Stimulated activated naive B cell treated with anti-CD40 and anti-IgM and Interleukin-4, amounts not matched to agents 10 μg/mL and 1 μg/mL and 100 μg/mL, for 72 hours (primary cell): ENCODE data around the gene NCS1.

Source experiments
- ATAC-seq, 2 donors: fragments of 150-1000 bp; cut with Tn5 transposase; replicated peaks; 2 replicates each; pipeline ENCODE4 v1.10.0; 2021; ENCODE audit warnings: moderate library complexity in 1 of 2
- DNase-seq: peaks from one replicate; pipeline ENCODE4 v3.0.0; 2021
- H3K27ac Mint-ChIP-seq: one replicate; pipeline ENCODE4 v1.8.0; 2022; ENCODE audit warnings: mild to moderate bottlenecking, mixed read lengths
- H3K27me3 Mint-ChIP-seq, 2 donors: one replicate each; pipeline ENCODE4 v1.8.0; 2022; ENCODE audit warnings: mixed read lengths in 2 of 2
- H3K36me3 Mint-ChIP-seq, 2 donors: one replicate each; pipeline ENCODE4 v1.8.0; 2022; ENCODE audit warnings: mixed read lengths in 2 of 2, mild to moderate bottlenecking in 1 of 2
- H3K4me1 Mint-ChIP-seq, 2 donors: one replicate each; pipeline ENCODE4 v1.8.0; 2022; ENCODE audit warnings: mixed read lengths in 2 of 2, mild to moderate bottlenecking in 1 of 2
- H3K4me3 Mint-ChIP-seq, 2 donors: one replicate each; pipeline ENCODE4 v1.8.0; 2022; ENCODE audit warnings: mild to moderate bottlenecking in 2 of 2, mixed read lengths in 2 of 2, moderate library complexity in 1 of 2
- H3K9me3 Mint-ChIP-seq, 2 donors: one replicate each; pipeline ENCODE4 v1.8.0; 2022; ENCODE audit warnings: mixed read lengths in 2 of 2, mild to moderate bottlenecking in 1 of 2

Gene NCS1

GRCh38 chr9:130189840-130190239 is 17.6 kb downstream of the NCS1 start:
- no peaks in the 10 kb centered on the region for H3K36me3 Mint-ChIP-seq
- peaks cover 28 to 36% of the 10 kb centered on the region in 2 donors for H3K27me3 Mint-ChIP-seq
- no peak overlapping the region for H3K27ac Mint-ChIP-seq
- no peak for DNase-seq
- H3K4me1 Mint-ChIP-seq, result peaks cover 6% of the 10 kb centered on the region in 2 donors
- no peak overlapping the region for H3K4me3 Mint-ChIP-seq
- no peak for ATAC-seq
- no peaks in the 10 kb centered on the region for H3K9me3 Mint-ChIP-seq

GRCh38 chr9:130191068-130191748 is 19.0 kb downstream of the NCS1 start:
- ATAC-seq, result no peak
- H3K36me3 Mint-ChIP-seq, result no peaks in the 10 kb centered on the region

DNA sequence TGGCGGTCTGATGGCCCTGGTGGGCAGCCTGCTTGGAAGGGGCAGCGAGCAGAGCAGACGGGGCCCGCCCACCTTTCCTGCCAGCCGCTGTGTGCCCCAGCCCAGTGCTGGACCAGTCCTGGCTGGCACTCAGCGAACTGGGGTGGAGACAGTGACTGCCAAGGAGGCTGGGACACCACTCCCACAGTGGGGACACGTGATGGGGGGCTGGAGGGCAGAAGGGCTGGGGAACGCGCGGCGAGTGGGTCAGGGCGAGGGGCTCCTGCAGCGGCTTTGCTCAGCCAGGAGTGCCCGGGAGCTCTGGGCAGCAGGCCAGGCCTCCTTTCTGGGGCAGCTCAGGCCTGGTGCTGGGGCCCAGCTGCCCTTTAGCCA is 19.5 kb downstream of the NCS1 start:
- no peaks in the 10 kb centered on the region for H3K9me3 Mint-ChIP-seq
- no peak for ATAC-seq
- H3K27ac Mint-ChIP-seq, result no peak overlapping the region
- DNase-seq, result no peak
- H3K4me3 Mint-ChIP-seq, result no peak overlapping the region
- H3K36me3 Mint-ChIP-seq, result no peaks in the 10 kb centered on the region
- peaks cover 25 to 28% of the 10 kb centered on the region in 2 donors for H3K27me3 Mint-ChIP-seq
- H3K4me1 Mint-ChIP-seq, result peaks cover 6% of the 10 kb centered on the region in 2 donors

More at GRCh38 chr9:130191068-130191748, 19.0 kb downstream of the NCS1 start:
- Mint-ChIP-seq H3K27ac (no peak overlapping the region), H3K9me3 (no peaks in the 10 kb centered on the region), H3K4me1 (peaks cover 6% of the 10 kb centered on the region in 2 donors), H3K4me3 (no peak overlapping the region), H3K27me3 (peaks cover 28 to 30% of the 10 kb centered on the region in 2 donors)
- no peak for DNase-seq

DNA sequence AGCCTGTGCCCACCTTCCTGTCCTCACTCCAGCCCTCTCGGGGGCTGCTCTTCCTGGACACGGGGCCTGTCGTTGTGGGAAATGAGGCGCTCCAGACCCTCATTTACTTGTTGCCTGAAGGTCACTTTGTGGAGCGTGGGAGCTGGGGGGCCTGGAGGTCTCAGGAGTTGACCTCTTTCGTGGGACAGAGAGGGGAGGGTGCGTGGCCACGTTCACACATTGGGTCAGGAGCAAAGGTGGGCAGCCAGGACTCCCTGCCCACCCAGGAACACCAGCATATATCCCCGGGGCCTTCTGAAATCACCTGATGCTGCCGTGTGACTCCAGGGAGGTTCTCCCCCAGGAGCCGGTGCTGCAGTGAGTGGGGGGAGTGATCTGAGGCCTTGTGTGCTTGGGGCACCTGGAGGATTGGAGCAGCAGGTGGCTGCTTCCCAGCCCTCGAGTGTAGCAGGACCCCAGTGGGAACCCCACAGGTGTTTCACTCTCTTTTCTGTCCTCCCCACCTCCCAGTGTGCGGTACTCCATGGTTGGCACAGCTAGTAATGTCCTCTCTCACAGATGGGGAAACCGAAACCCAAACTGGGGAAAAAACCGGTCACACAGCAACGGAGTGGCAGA is 20.3 kb downstream of the NCS1 start:
- Mint-ChIP-seq H3K9me3 (no peaks in the 10 kb centered on the region), H3K27ac (peak overlapping the region; percentile 68), H3K27me3 (peaks cover 24 to 28% of the 10 kb centered on the region in 2 donors), H3K4me1 (peaks cover 6% of the 10 kb centered on the region in 2 donors), H3K36me3 (no peaks in the 10 kb centered on the region), H3K4me3 (no peak overlapping the region)
- no peak for DNase-seq
- peak in 1 of 2 donors; percentile 27 for ATAC-seq

GRCh38 chr9:130193103-130193502 is 20.9 kb downstream of the NCS1 start:
- Mint-ChIP-seq H3K4me1 (peaks cover 6% of the 10 kb centered on the region in 2 donors), H3K9me3 (no peaks in the 10 kb centered on the region), H3K4me3 (no peak overlapping the region), H3K27me3 (peaks cover 19 to 28% of the 10 kb centered on the region in 2 donors), H3K27ac (peak overlapping the region; percentile 68), H3K36me3 (no peaks in the 10 kb centered on the region)
- no peak for ATAC-seq
- no peak for DNase-seq

DNA sequence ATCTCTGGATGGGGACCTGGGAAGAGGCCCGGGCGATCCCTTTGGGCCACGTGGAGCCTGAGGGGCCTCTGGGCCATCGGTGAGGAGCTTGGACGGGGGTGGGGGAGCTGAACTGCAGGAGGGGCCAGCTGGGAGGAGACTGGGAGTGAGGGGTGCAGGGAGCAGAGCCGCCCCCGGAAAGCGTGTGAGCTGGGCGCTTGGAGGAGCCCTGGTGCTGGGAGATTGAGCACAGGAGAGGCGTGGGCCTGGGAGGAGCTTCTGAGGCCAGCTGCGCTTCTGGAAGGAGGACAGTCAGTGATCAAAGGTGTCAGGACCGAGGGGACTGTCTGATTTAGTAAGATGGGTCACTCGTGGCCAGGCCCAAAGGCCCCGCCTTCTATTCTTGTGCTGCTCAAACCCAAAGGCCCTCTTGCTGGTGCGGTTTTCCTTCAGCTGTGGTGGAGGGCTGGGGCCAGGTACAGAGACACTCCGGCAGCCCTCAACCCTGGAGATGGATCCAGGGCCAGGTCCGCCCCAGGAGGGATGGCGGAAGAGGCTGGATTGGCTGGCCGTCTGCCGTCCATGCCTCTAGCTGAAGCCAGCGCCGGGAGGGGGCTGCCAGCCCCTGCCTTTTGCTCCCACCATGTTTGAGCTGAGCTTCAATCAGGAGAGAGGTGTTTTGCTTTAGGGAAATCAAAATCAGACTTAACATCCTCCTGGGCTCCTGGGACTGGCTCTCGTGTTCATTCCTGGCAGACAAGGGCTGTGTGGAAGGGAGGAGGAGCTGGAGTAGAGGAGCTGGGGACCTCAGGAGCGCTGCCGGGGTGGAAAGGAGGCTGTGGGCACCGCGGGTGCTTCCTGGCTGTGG is 21.6 kb downstream of the NCS1 start:
- no peak overlapping the region for H3K27ac Mint-ChIP-seq
- no peaks in the 10 kb centered on the region for H3K36me3 Mint-ChIP-seq
- peaks cover 19 to 28% of the 10 kb centered on the region in 2 donors for H3K27me3 Mint-ChIP-seq
- peaks cover 6% of the 10 kb centered on the region in 2 donors for H3K4me1 Mint-ChIP-seq
- ATAC-seq (no peak), DNase-seq (no peak)
- H3K9me3 Mint-ChIP-seq, result no peaks in the 10 kb centered on the region
- no peak overlapping the region for H3K4me3 Mint-ChIP-seq

DNA sequence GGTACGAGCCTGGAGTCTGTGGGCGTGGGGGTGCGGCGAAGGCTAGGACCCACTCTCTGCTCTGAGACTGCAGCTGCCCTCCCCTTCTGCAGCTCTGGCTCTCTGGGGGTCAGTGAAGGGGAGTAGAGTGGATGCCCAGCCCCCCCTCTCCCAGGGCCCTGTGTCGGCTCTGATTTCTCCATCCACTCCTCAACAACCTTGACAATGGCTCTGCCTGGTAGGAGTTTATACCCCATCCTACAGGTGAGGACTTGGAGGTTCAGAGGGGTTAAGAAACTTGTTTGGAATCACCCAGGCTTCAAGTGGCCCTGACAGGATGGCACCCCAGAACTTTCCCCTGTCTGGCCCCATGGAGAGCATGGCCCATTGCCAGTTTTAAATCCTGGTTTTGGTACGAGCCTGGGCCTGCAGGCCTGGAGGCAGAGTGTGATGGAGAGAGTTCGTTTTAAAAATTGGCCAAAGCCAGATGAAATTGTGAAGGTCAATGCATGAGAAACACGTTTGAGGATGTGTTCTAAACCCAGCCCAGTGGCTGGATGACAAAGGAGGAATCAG is 22.3 kb downstream of the NCS1 start:
- no peaks in the 10 kb centered on the region for H3K9me3 Mint-ChIP-seq
- H3K36me3 Mint-ChIP-seq, result no peaks in the 10 kb centered on the region
- H3K4me1 Mint-ChIP-seq, result peaks cover 6% of the 10 kb centered on the region in 2 donors
- peaks cover 19 to 28% of the 10 kb centered on the region in 2 donors for H3K27me3 Mint-ChIP-seq
- no peak overlapping the region for H3K4me3 Mint-ChIP-seq
- DNase-seq (no peak), ATAC-seq (no peak)
- no peak overlapping the region for H3K27ac Mint-ChIP-seq

DNA sequence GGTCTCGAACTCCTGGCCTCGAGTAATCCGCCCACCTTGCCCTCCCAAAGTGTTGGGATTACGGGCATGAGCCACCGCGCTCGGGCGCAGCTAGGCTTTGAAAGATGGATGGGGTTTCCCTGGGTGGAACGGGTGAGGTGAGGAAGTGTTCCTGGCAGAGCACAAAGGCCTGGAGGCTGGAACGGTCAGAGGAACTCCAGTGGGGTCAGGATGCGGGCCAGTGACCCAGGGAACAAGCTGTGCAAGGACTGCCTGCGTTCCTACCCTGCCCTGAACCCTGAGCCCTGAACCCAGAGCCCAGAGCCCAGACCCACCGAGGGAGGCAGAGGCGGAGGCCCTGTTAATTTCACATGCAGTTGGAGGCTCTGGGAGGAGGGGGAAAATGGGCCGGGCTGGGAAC is 23.4 kb downstream of the NCS1 start:
- ATAC-seq (no peak), DNase-seq (no peak)
- H3K36me3 Mint-ChIP-seq, result no peaks in the 10 kb centered on the region
- H3K27ac Mint-ChIP-seq, result no peak overlapping the region
- no peaks in the 10 kb centered on the region for H3K9me3 Mint-ChIP-seq
- H3K4me3 Mint-ChIP-seq, result no peak overlapping the region
- peaks cover 19 to 28% of the 10 kb centered on the region in 2 donors for H3K27me3 Mint-ChIP-seq
- H3K4me1 Mint-ChIP-seq, result peaks cover 6% of the 10 kb centered on the region in 2 donors

- ATAC-seq, result no peak
- H3K4me1 Mint-ChIP-seq, result peaks cover 5 to 6% of the 10 kb centered on the region in 2 donors
- H3K4me3 Mint-ChIP-seq, result no peak overlapping the region
- no peaks in the 10 kb centered on the region for H3K36me3 Mint-ChIP-seq
- DNase-seq, result no peak
- H3K27ac Mint-ChIP-seq, result no peak overlapping the region
- peaks cover 15 to 22% of the 10 kb centered on the region in 2 donors for H3K27me3 Mint-ChIP-seq
- H3K9me3 Mint-ChIP-seq, result no peaks in the 10 kb centered on the region
These were observed 24.4 kb downstream of the NCS1 start for GRCh38 chr9:130196643-130197042.

- no peak for DNase-seq
- H3K27me3 Mint-ChIP-seq, result peaks cover 14 to 19% of the 10 kb centered on the region in 2 donors
- no peaks in the 10 kb centered on the region for H3K9me3 Mint-ChIP-seq
- no peak for ATAC-seq
- no peak overlapping the region for H3K27ac Mint-ChIP-seq
- H3K36me3 Mint-ChIP-seq, result no peaks in the 10 kb centered on the region
- peaks cover 5 to 6% of the 10 kb centered on the region in 2 donors for H3K4me1 Mint-ChIP-seq
- H3K4me3 Mint-ChIP-seq, result no peak overlapping the region
These were observed 25.2 kb downstream of the NCS1 start for GRCh38 chr9:130197386-130197785.

- H3K4me3 Mint-ChIP-seq, result no peak overlapping the region
- DNase-seq, result no peak
- no peaks in the 10 kb centered on the region for H3K9me3 Mint-ChIP-seq
- H3K4me1 Mint-ChIP-seq, result peaks cover 4% of the 10 kb centered on the region in 2 donors
- H3K27me3 Mint-ChIP-seq, result peaks cover 13 to 15% of the 10 kb centered on the region in 2 donors
- no peak for ATAC-seq
- H3K27ac Mint-ChIP-seq, result no peak overlapping the region
- H3K36me3 Mint-ChIP-seq, result no peaks in the 10 kb centered on the region
These were observed 25.7 kb downstream of the NCS1 start for GRCh38 chr9:130197888-130198287.

DNA sequence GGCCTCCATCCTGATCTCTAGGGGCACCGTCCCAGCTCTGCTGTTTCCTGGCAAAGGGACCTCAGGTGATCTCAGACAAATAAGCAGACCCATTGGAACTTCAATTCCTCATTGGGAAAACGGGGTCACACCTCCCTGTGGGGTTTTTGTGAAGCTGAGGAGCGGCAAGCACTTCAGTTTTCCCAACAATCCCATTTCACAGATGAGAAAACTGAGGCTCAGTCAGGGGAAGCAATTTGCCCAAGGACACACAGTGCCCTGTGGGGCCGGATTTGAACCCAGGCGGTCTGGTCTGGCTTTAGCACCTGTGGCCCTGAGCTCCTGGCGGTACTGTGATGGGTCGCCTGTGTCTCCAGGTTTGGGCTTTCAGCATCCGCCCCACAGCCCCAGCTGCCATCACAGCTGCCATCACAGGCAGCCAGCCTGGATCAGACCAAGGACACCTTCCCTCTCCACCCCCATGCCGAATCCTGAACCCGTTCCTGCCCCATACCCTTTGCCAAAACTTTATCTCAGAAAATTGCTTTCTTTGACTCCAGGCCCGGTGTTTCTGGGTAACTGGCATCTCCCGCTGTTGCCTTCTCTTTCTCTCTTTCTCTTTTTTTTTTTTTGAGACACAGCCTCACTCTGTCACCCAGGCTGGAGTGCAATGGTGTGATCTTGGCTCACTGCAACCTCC is 26.4 kb downstream of the NCS1 start:
- Mint-ChIP-seq H3K27ac (no peak overlapping the region), H3K9me3 (no peaks in the 10 kb centered on the region), H3K4me3 (no peak overlapping the region), H3K4me1 (peaks cover 0 to 2% of the 10 kb centered on the region in 2 donors), H3K27me3 (peaks cover 6 to 8% of the 10 kb centered on the region in 2 donors), H3K36me3 (no peaks in the 10 kb centered on the region)
- ATAC-seq, result no peak
- DNase-seq, result no peak

GRCh38 chr9:130199605-130200004 is 27.4 kb downstream of the NCS1 start:
- ATAC-seq (no peak), DNase-seq (no peak)
- Mint-ChIP-seq H3K27me3 (peaks cover 2% of the 10 kb centered on the region in 2 donors), H3K4me1 (no peaks in the 10 kb centered on the region), H3K27ac (no peak overlapping the region), H3K4me3 (no peak overlapping the region), H3K9me3 (no peaks in the 10 kb centered on the region), H3K36me3 (no peaks in the 10 kb centered on the region)
